ENCODE results near the gene SLC44A2. TPM values are rescaled to one million over a fixed set of nuclear protein-coding genes. Genes with fewer than 3 reads are reported as not detected.

Gene SLC44A2
- total and polyA plus RNA-seq, 2 of the 8 experiments (the other 6 are each of a cell fraction or from before 2014, with no cell fraction given), result 105 to 120 TPM

DNA sequence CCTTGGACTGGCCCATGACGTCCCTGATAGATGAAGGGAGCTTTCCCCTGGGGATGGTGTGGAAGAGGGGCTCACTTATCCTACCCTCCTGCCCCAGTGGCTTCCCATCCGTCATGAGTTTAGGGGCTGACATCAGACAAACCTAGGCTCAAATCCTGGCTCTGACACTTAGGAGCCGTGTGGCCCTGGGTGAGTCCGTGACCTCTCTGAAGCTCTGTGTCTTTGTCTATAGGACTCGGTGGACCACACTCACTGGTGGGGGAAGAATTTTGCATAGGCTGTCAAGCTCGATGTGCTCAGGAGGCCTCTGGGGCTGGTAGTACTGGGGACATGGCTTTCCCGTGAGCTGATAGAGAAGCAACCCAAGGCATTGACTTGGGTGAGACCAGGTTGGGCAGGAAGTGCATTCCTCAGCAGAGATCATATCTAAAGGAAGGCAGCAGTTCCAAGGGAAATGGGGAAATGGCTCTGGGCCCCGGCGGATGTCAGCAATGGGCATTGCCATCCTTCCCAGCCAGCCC, 20.8 kb upstream of the SLC44A2 start (continued):
- TF ChIP-seq, protein P1, sequence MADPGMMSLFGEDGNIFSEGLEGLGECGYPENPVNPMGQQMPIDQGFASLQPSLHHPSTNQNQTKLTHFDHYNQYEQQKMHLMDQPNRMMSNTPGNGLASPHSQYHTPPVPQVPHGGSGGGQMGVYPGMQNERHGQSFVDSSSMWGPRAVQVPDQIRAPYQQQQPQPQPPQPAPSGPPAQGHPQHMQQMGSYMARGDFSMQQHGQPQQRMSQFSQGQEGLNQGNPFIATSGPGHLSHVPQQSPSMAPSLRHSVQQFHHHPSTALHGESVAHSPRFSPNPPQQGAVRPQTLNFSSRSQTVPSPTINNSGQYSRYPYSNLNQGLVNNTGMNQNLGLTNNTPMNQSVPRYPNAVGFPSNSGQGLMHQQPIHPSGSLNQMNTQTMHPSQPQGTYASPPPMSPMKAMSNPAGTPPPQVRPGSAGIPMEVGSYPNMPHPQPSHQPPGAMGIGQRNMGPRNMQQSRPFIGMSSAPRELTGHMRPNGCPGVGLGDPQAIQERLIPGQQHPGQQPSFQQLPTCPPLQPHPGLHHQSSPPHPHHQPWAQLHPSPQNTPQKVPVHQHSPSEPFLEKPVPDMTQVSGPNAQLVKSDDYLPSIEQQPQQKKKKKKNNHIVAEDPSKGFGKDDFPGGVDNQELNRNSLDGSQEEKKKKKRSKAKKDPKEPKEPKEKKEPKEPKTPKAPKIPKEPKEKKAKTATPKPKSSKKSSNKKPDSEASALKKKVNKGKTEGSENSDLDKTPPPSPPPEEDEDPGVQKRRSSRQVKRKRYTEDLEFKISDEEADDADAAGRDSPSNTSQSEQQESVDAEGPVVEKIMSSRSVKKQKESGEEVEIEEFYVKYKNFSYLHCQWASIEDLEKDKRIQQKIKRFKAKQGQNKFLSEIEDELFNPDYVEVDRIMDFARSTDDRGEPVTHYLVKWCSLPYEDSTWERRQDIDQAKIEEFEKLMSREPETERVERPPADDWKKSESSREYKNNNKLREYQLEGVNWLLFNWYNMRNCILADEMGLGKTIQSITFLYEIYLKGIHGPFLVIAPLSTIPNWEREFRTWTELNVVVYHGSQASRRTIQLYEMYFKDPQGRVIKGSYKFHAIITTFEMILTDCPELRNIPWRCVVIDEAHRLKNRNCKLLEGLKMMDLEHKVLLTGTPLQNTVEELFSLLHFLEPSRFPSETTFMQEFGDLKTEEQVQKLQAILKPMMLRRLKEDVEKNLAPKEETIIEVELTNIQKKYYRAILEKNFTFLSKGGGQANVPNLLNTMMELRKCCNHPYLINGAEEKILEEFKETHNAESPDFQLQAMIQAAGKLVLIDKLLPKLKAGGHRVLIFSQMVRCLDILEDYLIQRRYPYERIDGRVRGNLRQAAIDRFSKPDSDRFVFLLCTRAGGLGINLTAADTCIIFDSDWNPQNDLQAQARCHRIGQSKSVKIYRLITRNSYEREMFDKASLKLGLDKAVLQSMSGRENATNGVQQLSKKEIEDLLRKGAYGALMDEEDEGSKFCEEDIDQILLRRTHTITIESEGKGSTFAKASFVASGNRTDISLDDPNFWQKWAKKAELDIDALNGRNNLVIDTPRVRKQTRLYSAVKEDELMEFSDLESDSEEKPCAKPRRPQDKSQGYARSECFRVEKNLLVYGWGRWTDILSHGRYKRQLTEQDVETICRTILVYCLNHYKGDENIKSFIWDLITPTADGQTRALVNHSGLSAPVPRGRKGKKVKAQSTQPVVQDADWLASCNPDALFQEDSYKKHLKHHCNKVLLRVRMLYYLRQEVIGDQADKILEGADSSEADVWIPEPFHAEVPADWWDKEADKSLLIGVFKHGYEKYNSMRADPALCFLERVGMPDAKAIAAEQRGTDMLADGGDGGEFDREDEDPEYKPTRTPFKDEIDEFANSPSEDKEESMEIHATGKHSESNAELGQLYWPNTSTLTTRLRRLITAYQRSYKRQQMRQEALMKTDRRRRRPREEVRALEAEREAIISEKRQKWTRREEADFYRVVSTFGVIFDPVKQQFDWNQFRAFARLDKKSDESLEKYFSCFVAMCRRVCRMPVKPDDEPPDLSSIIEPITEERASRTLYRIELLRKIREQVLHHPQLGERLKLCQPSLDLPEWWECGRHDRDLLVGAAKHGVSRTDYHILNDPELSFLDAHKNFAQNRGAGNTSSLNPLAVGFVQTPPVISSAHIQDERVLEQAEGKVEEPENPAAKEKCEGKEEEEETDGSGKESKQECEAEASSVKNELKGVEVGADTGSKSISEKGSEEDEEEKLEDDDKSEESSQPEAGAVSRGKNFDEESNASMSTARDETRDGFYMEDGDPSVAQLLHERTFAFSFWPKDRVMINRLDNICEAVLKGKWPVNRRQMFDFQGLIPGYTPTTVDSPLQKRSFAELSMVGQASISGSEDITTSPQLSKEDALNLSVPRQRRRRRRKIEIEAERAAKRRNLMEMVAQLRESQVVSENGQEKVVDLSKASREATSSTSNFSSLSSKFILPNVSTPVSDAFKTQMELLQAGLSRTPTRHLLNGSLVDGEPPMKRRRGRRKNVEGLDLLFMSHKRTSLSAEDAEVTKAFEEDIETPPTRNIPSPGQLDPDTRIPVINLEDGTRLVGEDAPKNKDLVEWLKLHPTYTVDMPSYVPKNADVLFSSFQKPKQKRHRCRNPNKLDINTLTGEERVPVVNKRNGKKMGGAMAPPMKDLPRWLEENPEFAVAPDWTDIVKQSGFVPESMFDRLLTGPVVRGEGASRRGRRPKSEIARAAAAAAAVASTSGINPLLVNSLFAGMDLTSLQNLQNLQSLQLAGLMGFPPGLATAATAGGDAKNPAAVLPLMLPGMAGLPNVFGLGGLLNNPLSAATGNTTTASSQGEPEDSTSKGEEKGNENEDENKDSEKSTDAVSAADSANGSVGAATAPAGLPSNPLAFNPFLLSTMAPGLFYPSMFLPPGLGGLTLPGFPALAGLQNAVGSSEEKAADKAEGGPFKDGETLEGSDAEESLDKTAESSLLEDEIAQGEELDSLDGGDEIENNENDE (IDR thresholded peaks at IDR 0.05; ENCODE audit: insufficient replicate concordance, low read length), result no peak
- TF ChIP-seq GABPA (IDR thresholded peaks at IDR 0.05; ENCODE audit: borderline replicate concordance, insufficient read depth, low read length), result no peak
- TF ChIP-seq CBX8 (IDR thresholded peaks at IDR 0.05; ENCODE audit: borderline replicate concordance, low read depth, low read length), result no peak
- TF ChIP-seq, protein P2, sequence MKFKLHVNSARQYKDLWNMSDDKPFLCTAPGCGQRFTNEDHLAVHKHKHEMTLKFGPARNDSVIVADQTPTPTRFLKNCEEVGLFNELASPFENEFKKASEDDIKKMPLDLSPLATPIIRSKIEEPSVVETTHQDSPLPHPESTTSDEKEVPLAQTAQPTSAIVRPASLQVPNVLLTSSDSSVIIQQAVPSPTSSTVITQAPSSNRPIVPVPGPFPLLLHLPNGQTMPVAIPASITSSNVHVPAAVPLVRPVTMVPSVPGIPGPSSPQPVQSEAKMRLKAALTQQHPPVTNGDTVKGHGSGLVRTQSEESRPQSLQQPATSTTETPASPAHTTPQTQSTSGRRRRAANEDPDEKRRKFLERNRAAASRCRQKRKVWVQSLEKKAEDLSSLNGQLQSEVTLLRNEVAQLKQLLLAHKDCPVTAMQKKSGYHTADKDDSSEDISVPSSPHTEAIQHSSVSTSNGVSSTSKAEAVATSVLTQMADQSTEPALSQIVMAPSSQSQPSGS (IDR thresholded peaks at IDR 0.05; ENCODE audit: low read length), result no peak
- TF ChIP-seq TCF12 (IDR thresholded peaks at IDR 0.05; ENCODE audit: low read depth, low read length), result no peak
- TF ChIP-seq NANOG (IDR thresholded peaks at IDR 0.05; ENCODE audit: insufficient read depth, low read depth, low read length, poor library complexity, severe bottlenecking), result no peak

All from H1 (cell line).